Adrenal gland (tissue), 5 donors: ENCODE results near the gene ADARB2.

ENCODE experiments used
- CTCF ChIP-seq, 6 experiments: fragments of 450-650 bp in 4 of 6; fragments of 200-600 bp in 2 of 6; sonication (generic) in 1 of 6; IDR thresholded peaks; 1 replicate in 5 of 6; 2 replicates in 1 of 6; pipeline versions ENCODE4 v1.5.1 to v1.8.0; 2016 to 2021; ENCODE audit warnings: antibody characterized with exemption in 6 of 6, mild to moderate bottlenecking in 2 of 6, moderate library complexity in 1 of 6
- POLR2A ChIP-seq, 2 donors: fragments of 450-650 bp; IDR thresholded peaks; one replicate each; pipeline ENCODE4 v1.6.1; 2017; ENCODE audit warnings: antibody characterized with exemption in 2 of 2, mild to moderate bottlenecking in 2 of 2, moderate library complexity in 1 of 2
- donor health status: DM: no; HTN: no; CAD: no.

GRCh38 chr10:1544209-1544673 is 193.1 kb downstream of the ADARB2 start:
- TF ChIP-seq CTCF (IDR thresholded peaks at IDR 0.05) (no peak), POLR2A (IDR thresholded peaks at IDR 0.05) (no peak)
